ENCODE measurements around the gene NEURL3. TPM values are rescaled to one million over a fixed set of nuclear protein-coding genes. Genes with fewer than 3 reads are reported as not detected.
A peak's percentile ranks its signal among the peaks of the same experiment; 100 is the strongest.

NEURL3 gene
- total and polyA plus RNA-seq, 7 donors, result 0.36 to 6.4 (median 3.5) TPM; not detected in 3

DNA sequence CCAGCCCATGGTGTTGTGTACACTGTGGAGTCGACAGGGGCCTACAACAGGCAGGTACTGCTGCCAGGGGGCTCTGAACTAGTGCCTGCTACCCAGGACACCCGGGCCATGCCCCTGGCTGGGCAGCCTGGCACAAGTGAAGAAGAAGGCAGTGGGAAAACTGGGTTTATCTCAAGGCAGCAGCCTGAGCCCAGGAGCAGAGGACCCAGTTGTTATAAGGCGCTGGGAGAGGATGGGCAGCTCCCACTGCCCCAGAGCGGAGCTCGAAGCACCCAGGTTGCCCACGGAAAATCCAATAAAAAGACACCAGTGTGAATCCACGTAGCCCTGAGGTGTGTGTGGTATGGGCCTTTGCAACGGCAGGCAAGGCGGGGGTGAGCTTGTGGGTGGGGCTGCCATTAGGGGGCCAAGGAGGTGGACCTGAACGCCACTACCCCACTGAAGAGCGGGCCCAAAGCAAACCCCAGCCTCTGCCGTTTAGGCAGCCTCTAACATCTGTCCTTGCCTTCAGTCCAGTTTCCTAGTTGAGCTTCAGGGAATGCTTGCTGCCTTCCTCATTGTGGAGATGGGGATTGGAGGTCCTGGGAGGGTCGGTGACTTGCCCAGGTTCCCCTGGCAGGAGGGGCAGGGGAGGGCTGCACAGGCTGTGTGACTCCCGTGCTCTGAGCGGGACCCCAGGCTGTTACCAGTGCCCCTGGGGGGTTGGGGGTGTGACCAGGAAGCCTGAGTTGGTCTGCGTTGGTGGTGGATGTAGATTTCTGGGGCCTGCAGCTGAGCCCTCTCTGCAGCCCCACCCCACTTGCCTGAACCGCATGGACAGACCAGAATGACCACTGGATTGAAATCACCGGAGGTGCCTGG lies 47.4 kb upstream of the NEURL3 start:
- H3K27ac ChIP-seq, result no peak overlapping the region
- no peaks in the 10 kb centered on the region for H3K9me3 ChIP-seq
- no peak overlapping the region for H3K4me3 ChIP-seq
- H3K36me3 ChIP-seq, result peaks cover 6 to 56% (median 29%) of the 10 kb centered on the region in 4 donors
- WGBS, 2 donors, result 87 to 90% methylated on average over 18 of the region's 18 CpGs
- no peak for DNase-seq
- H3K4me1 ChIP-seq, result peaks cover 0 to 14% (median 11%) of the 10 kb centered on the region in 4 donors
- TF ChIP-seq EP300 (IDR thresholded peaks at IDR 0.05) (no peak), POLR2A (IDR thresholded peaks at IDR 0.05) (no peak)
- H3K27me3 ChIP-seq, result no peaks in the 10 kb centered on the region
- intact Hi-C loops (cut with DNase I), result loop anchor here (5.0 kb wide), 1 partner anchor 45 kb away; the partner anchor contains the start of gene NEURL3

DNA sequence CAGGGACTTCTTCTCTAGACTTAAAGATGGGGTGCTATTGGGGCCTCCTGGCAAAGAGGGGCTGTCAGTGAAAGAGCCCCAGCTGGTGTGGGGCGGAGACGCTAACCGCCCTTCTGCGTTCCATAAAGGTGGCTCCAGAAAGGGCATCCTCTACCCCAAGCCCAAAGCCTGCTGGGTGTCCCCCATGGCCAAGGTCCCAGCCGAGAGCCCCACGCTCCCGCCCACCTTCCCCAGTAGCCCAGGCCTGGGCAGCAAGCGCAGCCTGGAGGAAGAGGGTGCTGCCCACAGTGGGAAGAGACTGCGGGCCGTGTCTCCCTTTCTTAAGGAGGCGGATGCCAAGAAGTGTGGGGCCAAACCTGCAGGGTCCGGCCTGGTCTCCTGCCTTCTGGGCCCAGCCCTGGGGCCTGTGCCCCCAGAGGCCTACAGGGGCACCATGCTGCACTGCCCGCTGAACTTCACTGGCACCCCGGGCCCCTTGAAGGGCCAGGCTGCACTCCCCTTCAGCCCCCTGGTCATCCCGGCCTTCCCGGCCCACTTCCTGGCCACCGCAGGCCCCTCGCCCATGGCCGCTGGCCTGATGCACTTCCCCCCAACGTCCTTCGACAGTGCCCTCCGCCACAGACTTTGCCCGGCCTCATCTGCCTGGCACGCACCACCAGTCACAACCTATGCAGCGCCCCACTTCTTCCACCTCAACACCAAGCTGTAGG lies 46.6 kb upstream of the NEURL3 start:
- Histone ChIP-seq H3K27me3 (no peaks in the 10 kb centered on the region), H3K36me3 (peaks cover 6 to 61% (median 31%) of the 10 kb centered on the region in 4 donors), H3K4me1 (peaks cover 0 to 14% (median 11%) of the 10 kb centered on the region in 4 donors), H3K9me3 (no peaks in the 10 kb centered on the region), H3K27ac (no peak overlapping the region), H3K4me3 (no peak overlapping the region)
- TF ChIP-seq, protein P1, sequence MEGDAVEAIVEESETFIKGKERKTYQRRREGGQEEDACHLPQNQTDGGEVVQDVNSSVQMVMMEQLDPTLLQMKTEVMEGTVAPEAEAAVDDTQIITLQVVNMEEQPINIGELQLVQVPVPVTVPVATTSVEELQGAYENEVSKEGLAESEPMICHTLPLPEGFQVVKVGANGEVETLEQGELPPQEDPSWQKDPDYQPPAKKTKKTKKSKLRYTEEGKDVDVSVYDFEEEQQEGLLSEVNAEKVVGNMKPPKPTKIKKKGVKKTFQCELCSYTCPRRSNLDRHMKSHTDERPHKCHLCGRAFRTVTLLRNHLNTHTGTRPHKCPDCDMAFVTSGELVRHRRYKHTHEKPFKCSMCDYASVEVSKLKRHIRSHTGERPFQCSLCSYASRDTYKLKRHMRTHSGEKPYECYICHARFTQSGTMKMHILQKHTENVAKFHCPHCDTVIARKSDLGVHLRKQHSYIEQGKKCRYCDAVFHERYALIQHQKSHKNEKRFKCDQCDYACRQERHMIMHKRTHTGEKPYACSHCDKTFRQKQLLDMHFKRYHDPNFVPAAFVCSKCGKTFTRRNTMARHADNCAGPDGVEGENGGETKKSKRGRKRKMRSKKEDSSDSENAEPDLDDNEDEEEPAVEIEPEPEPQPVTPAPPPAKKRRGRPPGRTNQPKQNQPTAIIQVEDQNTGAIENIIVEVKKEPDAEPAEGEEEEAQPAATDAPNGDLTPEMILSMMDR (IDR thresholded peaks at IDR 0.05), result no peak
- TF ChIP-seq POLR2AphosphoS5 (IDR thresholded peaks at IDR 0.05) (no peak), POLR2A (IDR thresholded peaks at IDR 0.05) (no peak), EP300 (IDR thresholded peaks at IDR 0.05) (no peak)
- intact Hi-C loops (cut with DNase I), result loop anchor here (5.0 kb wide), 1 partner anchor 44 kb away; the partner anchor contains the start of gene NEURL3
- 96% methylated on average over 25 of the region's 25 CpGs for WGBS, 2 donors
- DNase-seq, result no peak

GRCh38 chr2:96550787-96551604 lies 45.8 kb upstream of the NEURL3 start:
- WGBS, 2 donors, result 94 to 95% methylated on average over 14 of the region's 14 CpGs

GRCh38 chr2:96549967-96550786 lies 45.0 kb upstream of the NEURL3 start:
- peaks cover 6 to 61% (median 33%) of the 10 kb centered on the region in 4 donors for H3K36me3 ChIP-seq
- 61 to 81% methylated on average over 61 of the region's 61 CpGs for WGBS, 2 donors
- H3K27me3 ChIP-seq, result no peaks in the 10 kb centered on the region
- H3K27ac ChIP-seq, result peak overlapping the region in 2 of 4 donors; percentile 3 to 14
- TF ChIP-seq POLR2A (IDR thresholded peaks at IDR 0.05) (no peak), EP300 (IDR thresholded peaks at IDR 0.05) (no peak), POLR2AphosphoS5 (IDR thresholded peaks at IDR 0.05) (no peak)
- TF ChIP-seq, protein P1 (IDR thresholded peaks at IDR 0.05), result peak in 2 of 4 experiments; percentile 31 to 41
- peaks cover 0 to 14% (median 11%) of the 10 kb centered on the region in 4 donors for H3K4me1 ChIP-seq
- intact Hi-C loops (cut with DNase I), result loop anchor here (5.0 kb wide), 1 partner anchor 43 kb away; the partner anchor contains the start of gene NEURL3
- DNase-seq, result peak; percentile 59
- H3K4me3 ChIP-seq, result no peak overlapping the region
- H3K9me3 ChIP-seq, result no peaks in the 10 kb centered on the region

More at GRCh38 chr2:96550787-96551604, 45.8 kb upstream of the NEURL3 start:
- H3K9me3 ChIP-seq, result no peaks in the 10 kb centered on the region
- H3K36me3 ChIP-seq, result peaks cover 6 to 61% (median 31%) of the 10 kb centered on the region in 4 donors
- H3K27ac ChIP-seq, result no peak overlapping the region
- intact Hi-C loops (cut with DNase I), result loop anchor here (5.0 kb wide), 1 partner anchor 44 kb away; the partner anchor contains the start of gene NEURL3
- peaks cover 0 to 14% (median 11%) of the 10 kb centered on the region in 4 donors for H3K4me1 ChIP-seq
- no peak overlapping the region for H3K4me3 ChIP-seq
- no peak for DNase-seq
- H3K27me3 ChIP-seq, result no peaks in the 10 kb centered on the region
- TF ChIP-seq POLR2A (IDR thresholded peaks at IDR 0.05), result no peak
- TF ChIP-seq EP300 (IDR thresholded peaks at IDR 0.05), result no peak
- no peak for TF ChIP-seq POLR2AphosphoS5 (IDR thresholded peaks at IDR 0.05)
- TF ChIP-seq, protein P1 (IDR thresholded peaks at IDR 0.05), result no peak

All from sigmoid colon (tissue), 7 donors.